ENCODE results near the gene SAG.

SAG gene

DNA sequence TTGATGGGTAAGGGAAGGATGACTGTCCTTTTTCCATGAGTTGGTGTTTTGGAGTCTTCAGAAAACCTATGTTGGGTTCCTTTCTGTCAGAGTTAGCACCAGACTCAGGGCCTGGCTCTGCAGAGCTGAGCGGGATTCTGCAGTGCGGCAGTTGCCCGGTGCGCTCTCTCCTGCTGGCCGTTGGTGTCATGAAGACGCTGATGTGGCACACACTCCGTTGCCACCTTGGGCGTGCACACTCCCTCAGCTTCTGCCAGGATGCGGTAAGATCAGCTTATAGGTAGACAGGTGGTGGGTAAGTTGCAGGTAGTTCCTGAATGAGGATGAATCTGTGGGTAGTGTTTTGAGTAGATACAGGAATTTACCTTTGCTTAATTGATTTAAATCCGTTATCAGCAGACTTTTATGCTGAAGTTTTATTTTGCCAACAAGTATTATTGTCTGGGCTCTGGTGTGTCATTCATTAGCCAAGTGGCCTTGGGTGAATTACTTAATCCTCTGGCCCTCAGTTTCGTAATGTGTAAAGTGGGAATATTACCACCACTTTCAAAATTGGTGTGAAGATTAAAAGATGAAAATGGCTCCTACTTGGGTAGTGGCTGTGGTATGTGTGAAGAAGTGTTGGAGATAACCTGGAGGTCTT is 73.5 kb downstream of the SAG start:
- no peak overlapping the region for H3K4me3 ChIP-seq (replicated peaks; ENCODE audit: low read depth, low read length)
- DNase-seq (ENCODE audit: low read depth): no peak
- TF ChIP-seq, protein P1, sequence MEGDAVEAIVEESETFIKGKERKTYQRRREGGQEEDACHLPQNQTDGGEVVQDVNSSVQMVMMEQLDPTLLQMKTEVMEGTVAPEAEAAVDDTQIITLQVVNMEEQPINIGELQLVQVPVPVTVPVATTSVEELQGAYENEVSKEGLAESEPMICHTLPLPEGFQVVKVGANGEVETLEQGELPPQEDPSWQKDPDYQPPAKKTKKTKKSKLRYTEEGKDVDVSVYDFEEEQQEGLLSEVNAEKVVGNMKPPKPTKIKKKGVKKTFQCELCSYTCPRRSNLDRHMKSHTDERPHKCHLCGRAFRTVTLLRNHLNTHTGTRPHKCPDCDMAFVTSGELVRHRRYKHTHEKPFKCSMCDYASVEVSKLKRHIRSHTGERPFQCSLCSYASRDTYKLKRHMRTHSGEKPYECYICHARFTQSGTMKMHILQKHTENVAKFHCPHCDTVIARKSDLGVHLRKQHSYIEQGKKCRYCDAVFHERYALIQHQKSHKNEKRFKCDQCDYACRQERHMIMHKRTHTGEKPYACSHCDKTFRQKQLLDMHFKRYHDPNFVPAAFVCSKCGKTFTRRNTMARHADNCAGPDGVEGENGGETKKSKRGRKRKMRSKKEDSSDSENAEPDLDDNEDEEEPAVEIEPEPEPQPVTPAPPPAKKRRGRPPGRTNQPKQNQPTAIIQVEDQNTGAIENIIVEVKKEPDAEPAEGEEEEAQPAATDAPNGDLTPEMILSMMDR (IDR thresholded peaks at IDR 0.05; ENCODE audit: low read length, missing control alignments): no peak

- TF ChIP-seq, protein P1 (IDR thresholded peaks at IDR 0.05; ENCODE audit: low read length, missing control alignments): no peak
- no peak for DNase-seq (ENCODE audit: low read depth)
- no peak overlapping the region for H3K4me3 ChIP-seq (replicated peaks; ENCODE audit: low read depth, low read length)
These were observed 74.0 kb downstream of the SAG start for GRCh38 chr2:233381638-233381995.

- TF ChIP-seq, protein P1 (IDR thresholded peaks at IDR 0.05; ENCODE audit: low read length, missing control alignments): no peak
- DNase-seq (ENCODE audit: low read depth): no peak
These were observed 76.4 kb downstream of the SAG start for GRCh38 chr2:233384015-233384414.

GRCh38 chr2:233384811-233385488 is 77.3 kb downstream of the SAG start:
- no peak for DNase-seq (ENCODE audit: low read depth)
- TF ChIP-seq, protein P1 (IDR thresholded peaks at IDR 0.05; ENCODE audit: low read length, missing control alignments): no peak
- no peak overlapping the region for H3K4me3 ChIP-seq (replicated peaks; ENCODE audit: low read depth, low read length)

More at GRCh38 chr2:233384015-233384414, 76.4 kb downstream of the SAG start:
- no peak overlapping the region for H3K4me3 ChIP-seq (replicated peaks; ENCODE audit: low read depth, low read length)

GRCh38 chr2:233385489-233386044 is 78.0 kb downstream of the SAG start:
- no peak for DNase-seq (ENCODE audit: low read depth)
- TF ChIP-seq, protein P1 (IDR thresholded peaks at IDR 0.05; ENCODE audit: low read length, missing control alignments): no peak
- H3K4me3 ChIP-seq (replicated peaks; ENCODE audit: low read depth, low read length): no peak overlapping the region

- TF ChIP-seq, protein P1 (IDR thresholded peaks at IDR 0.05; ENCODE audit: low read length, missing control alignments): no peak
- H3K4me3 ChIP-seq (replicated peaks; ENCODE audit: low read depth, low read length): no peak overlapping the region
- peak; percentile 64 for DNase-seq (ENCODE audit: low read depth)
These were observed 78.9 kb downstream of the SAG start for GRCh38 chr2:233386382-233387041.

Data from fibroblast of pulmonary artery (primary cell).